ENCODE measurements around the gene WRNIP1. TPM values are rescaled to one million over a fixed set of nuclear protein-coding genes. Genes with fewer than 3 reads are reported as not detected.

The WRNIP1 gene
- total and polyA plus RNA-seq, 9 of the 15 experiments (the other 6 are each of a cell fraction or from before 2014, with no cell fraction given), result 13.2 to 63.6 (median 48.6) TPM

- TF ChIP-seq CEBPZ (IDR thresholded peaks at IDR 0.05; ENCODE audit: borderline replicate concordance, low read depth, low read length), result no peak
- TF ChIP-seq ELF1 (tag; IDR thresholded peaks at IDR 0.05), result no peak
- TF ChIP-seq, protein P1, sequence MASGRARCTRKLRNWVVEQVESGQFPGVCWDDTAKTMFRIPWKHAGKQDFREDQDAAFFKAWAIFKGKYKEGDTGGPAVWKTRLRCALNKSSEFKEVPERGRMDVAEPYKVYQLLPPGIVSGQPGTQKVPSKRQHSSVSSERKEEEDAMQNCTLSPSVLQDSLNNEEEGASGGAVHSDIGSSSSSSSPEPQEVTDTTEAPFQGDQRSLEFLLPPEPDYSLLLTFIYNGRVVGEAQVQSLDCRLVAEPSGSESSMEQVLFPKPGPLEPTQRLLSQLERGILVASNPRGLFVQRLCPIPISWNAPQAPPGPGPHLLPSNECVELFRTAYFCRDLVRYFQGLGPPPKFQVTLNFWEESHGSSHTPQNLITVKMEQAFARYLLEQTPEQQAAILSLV (tag; IDR thresholded peaks at IDR 0.05), result no peak
- no peak for TF ChIP-seq TFAM (CRISPR knock-in tag; conservative IDR thresholded peaks at IDR 0.05)
- no peak for TF ChIP-seq COPS2 (conservative IDR thresholded peaks at IDR 0.05)
- TF ChIP-seq SUPT5H (IDR thresholded peaks at IDR 0.05), result peak; percentile 73
- no peak for TF ChIP-seq ZC3H4 (CRISPR knock-in tag; IDR thresholded peaks at IDR 0.05; ENCODE audit: borderline replicate concordance)
- no peak for TF ChIP-seq ZNF143 (CRISPR knock-in tag; IDR thresholded peaks at IDR 0.05)
- TF ChIP-seq ZNF589 (CRISPR knock-in tag; IDR thresholded peaks at IDR 0.05; ENCODE audit: low read depth), result no peak
- no peak for TF ChIP-seq CREM (IDR thresholded peaks at IDR 0.05; ENCODE audit: low read depth)
- no peak for TF ChIP-seq TCF7L2 (IDR thresholded peaks at IDR 0.05; ENCODE audit: low read depth, low read length)
- TF ChIP-seq SMARCA4 (IDR thresholded peaks at IDR 0.05), result no peak
- TF ChIP-seq CTCF (IDR thresholded peaks at IDR 0.05 in 2 of 3, conservative IDR thresholded peaks at IDR 0.05 in 1 of 3; ENCODE audit: insufficient read depth in 2 of 3, low read depth in 1 of 3, low read length in 3 of 3), result no peak
- no peak for TF ChIP-seq POLR3G (IDR thresholded peaks at IDR 0.05; ENCODE audit: extremely low read depth, insufficient read length, insufficient replicate concordance)
- TF ChIP-seq PTBP1 (IDR thresholded peaks at IDR 0.05; ENCODE audit: low read depth, low read length), result no peak
- TF ChIP-seq RFX5 (IDR thresholded peaks at IDR 0.05; ENCODE audit: low read depth, low read length), result no peak
- TF ChIP-seq POLR2B (IDR thresholded peaks at IDR 0.05; ENCODE audit: low read depth, partially characterized antibody), result peak; percentile 73
- no peak for TF ChIP-seq ZNF696 (CRISPR knock-in tag; conservative IDR thresholded peaks at IDR 0.05)
- no peak for TF ChIP-seq ILK (tag; IDR thresholded peaks at IDR 0.05; ENCODE audit: borderline replicate concordance, low read depth)
- no peak for TF ChIP-seq ILF3 (IDR thresholded peaks at IDR 0.05; ENCODE audit: borderline replicate concordance)
- no peak for TF ChIP-seq EWSR1 (IDR thresholded peaks at IDR 0.05; ENCODE audit: borderline replicate concordance, low read depth, partially characterized antibody)
- TF ChIP-seq, protein P2, sequence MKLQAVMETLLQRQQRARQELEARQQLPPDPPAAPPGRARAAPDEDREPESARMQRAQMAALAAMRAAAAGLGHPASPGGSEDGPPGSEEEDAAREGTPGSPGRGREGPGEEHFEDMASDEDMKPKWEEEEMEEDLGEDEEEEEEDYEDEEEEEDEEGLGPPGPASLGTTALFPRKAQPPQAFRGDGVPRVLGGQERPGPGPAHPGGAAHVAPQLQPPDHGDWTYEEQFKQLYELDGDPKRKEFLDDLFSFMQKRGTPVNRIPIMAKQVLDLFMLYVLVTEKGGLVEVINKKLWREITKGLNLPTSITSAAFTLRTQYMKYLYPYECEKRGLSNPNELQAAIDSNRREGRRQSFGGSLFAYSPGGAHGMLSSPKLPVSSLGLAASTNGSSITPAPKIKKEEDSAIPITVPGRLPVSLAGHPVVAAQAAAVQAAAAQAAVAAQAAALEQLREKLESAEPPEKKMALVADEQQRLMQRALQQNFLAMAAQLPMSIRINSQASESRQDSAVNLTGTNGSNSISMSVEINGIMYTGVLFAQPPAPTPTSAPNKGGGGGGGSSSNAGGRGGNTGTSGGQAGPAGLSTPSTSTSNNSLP (IDR thresholded peaks at IDR 0.05; ENCODE audit: borderline replicate concordance, low read depth, low read length), result no peak
- TF ChIP-seq RBM25 (IDR thresholded peaks at IDR 0.05; ENCODE audit: low read depth, low read length, severe bottlenecking), result no peak
These were observed 69.1 kb downstream of the WRNIP1 start (continued) for GRCh38 chr6:2834262-2834661.
